GM18907 (cell line): Measurements from ENCODE around the gene MYCBPAP.

ENCODE experiments used
- ATAC-seq: cut with Tn5 transposase; IDR thresholded peaks from one replicate; pipeline ENCODE4 v1.9.1; 2021; ENCODE audit warnings: mild to moderate bottlenecking, moderate library complexity; ENCODE audit not compliant: unreplicated experiment

The MYCBPAP gene

DNA sequence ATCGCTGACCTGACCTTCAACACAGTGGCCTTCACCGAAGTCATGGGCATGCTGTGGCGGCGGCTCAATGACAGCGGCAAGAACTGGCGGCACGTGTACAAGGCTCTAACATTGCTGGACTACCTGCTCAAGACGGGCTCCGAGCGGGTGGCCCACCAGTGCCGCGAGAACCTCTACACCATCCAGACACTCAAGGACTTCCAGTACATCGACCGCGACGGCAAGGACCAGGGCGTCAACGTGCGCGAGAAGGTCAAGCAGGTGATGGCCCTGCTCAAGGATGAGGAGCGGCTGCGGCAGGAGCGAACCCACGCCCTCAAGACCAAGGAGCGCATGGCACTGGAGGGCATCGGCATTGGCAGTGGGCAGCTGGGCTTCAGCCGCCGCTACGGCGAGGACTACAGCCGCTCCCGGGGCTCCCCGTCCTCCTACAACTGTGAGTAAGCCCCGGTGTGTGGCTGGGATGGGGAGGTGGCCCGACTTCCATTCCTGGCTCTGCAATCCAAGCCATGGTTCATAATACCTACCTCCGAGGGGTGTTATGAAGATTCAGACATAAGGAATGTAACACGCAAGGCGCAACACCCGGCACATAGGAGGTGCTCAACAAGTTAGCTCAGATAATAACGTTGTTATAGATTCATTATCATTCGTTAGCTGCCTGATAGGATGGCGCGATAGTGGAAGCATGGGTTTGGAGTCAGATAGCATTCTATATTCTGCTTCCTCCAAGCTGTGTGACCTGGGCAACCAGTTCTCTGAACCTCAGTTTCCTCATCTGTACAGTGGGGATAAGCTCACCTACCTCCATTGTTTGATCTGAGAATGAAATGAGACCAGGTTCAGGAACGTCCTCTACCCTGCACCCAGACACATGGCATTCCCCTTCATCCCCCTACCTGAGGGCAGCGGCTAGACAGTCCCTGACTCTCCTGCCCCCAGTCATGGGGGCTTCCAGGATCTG lies 28.7 kb downstream of the MYCBPAP start:
- ATAC-seq = no peak

- ATAC-seq = no peak
Observed at GRCh38 chr17:50537721-50538548, 29.7 kb downstream of the MYCBPAP start.

DNA sequence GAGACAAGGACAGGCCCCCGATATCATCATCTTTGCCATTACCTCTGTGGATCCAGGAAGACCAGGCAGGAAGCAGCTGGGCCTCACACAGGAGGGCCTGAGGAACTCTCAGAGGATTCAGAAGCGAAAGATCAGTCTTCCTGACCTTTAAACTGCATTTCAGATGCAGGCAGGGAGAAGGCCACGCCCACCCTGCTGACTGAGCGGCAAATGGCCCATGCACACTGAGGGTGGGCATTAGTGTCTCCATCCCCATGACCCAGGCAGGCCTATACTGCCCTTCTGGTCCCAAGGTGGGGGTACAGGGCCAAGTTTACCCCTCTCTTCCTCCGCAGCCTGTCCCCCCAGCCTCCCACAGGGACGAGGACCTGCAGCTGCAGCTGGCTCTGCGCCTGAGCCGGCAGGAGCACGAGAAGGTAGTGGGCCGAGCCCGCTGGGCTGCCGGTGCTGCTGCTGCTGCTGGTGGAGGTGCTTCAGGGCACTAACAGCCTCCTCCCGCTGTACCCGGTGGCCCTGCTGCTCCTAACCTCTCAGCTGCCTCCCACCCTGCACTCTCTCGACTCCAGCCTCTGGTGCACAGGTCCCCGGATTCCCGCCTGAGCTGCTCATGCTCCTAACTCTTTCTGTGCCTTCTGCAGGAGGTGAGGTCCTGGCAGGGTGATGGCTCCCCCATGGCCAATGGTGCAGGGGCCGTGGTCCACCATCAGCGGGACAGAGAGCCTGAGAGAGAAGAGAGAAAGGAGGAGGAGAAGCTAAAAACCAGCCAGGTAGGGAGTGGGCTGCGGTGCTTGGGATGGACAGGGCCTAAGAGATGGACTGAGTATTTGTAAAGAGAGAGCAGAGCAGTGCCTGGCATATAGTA lies 30.5 kb downstream of the MYCBPAP start:
- ATAC-seq = no peak

GRCh38 chr17:50539762-50540559 lies 31.7 kb downstream of the MYCBPAP start:
- ATAC-seq = no peak

DNA sequence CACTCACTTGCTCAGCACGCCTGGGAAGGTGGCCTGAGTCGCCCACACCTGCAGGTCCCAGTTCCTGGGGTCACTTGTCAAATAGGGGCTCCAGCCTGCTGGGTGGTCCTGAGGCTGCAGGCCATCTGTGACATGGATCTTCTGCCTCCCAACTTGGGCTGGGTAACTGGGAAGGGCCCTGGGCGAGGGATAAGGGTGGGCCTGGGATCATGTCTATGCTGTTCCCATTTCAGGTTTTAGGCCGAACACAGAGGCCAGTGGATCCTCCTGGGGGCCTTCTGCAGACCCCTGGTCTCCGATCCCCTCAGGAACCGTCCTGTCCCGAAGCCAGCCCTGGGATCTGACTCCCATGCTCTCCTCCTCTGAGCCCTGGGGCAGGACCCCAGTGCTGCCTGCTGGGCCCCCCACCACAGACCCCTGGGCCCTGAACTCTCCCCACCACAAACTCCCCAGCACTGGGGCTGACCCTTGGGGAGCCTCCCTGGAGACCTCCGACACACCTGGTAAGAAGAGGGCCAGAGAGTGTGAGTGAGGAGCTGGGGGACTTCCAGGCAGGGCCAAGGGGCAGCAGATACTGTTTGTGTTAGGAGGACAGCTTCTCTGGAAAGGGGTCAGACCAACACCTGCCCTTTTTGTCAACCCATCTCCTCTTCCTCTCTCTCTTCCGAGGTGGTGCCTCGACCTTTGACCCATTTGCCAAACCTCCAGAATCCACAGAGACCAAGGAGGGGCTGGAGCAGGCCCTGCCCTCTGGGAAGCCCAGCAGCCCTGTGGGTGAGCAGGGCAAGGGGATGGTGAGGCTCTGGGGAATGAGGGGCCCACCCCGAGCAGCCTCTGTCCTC lies 32.5 kb downstream of the MYCBPAP start:
- ATAC-seq = no peak

DNA sequence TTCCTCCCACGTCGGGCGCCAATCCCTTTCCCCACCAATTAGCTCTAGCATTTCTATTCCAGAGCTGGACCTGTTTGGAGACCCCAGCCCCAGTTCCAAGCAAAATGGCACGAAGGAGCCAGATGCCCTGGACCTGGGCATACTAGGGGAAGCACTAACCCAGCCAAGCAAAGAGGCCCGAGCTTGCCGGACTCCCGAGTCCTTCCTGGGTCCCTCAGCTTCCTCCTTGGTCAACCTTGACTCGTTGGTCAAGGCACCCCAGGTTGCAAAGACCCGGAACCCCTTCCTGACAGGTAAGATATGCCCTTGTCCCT lies 33.1 kb downstream of the MYCBPAP start:
- ATAC-seq = no peak

DNA sequence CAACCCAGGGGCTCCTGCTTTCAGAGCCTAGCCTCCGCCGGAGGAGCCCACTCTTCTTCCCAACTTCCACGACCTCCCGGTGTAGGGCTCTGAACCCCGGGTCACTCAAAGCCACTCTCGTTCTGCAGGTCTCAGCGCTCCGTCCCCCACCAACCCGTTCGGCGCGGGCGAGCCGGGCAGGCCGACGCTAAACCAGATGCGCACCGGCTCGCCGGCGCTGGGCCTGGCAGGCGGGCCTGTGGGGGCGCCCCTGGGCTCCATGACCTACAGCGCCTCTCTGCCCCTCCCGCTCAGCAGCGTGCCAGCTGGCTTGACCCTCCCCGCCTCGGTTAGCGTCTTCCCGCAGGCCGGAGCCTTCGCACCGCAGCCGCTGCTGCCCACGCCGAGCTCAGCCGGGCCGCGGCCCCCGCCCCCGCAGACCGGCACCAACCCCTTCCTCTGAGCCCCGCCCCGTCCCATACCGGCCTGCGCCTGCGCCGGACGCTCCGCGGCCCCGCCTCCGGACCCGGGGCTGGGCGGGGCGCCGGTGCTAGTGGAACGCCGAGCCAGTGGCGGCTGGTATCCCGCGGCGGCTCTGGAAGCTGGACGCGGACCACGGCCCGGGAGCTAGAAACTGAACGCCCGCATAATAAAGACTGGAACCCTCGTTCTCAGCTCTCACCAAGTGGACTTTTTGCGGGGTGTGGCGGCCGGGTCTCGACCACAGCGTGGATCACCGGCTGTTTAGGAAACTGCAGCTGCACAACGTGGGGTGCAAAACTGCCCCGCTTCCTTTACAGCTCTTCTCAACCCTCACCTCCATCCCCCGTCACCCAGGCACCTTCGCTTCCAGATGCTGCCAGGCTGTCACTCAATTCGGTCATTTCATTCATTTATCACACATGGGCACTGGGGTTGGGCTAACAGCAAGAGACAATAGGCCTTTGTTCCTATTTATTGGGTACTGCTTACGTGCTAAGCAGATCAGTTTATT lies 33.8 kb downstream of the MYCBPAP start:
- peak; percentile 72 for ATAC-seq

GRCh38 chr17:50542795-50543774 lies 34.8 kb downstream of the MYCBPAP start:
- no peak for ATAC-seq

DNA sequence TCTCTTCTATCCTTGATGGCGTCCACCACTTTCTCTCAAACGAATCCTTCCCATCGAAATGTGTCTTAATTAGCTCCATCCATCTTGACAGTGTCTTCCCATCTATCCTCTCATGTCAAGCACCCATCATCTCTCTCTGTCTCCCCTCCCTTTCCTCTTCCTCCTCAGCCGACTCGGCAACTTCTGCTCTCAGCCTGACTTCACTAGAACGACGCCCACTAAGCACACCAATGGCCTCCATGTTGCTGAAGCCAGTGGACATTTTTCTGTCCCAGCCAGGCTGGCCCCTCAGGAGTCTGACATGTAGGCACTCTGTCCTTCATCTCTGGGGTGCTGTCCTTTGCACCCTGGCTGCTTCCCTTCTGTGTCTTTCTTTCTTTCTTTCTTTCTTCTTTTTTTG lies 36.3 kb downstream of the MYCBPAP start:
- no peak for ATAC-seq

GRCh38 chr17:50545311-50545710 lies 37.1 kb downstream of the MYCBPAP start:
- ATAC-seq = no peak

GRCh38 chr17:50546701-50547034 lies 38.4 kb downstream of the MYCBPAP start:
- no peak for ATAC-seq

DNA sequence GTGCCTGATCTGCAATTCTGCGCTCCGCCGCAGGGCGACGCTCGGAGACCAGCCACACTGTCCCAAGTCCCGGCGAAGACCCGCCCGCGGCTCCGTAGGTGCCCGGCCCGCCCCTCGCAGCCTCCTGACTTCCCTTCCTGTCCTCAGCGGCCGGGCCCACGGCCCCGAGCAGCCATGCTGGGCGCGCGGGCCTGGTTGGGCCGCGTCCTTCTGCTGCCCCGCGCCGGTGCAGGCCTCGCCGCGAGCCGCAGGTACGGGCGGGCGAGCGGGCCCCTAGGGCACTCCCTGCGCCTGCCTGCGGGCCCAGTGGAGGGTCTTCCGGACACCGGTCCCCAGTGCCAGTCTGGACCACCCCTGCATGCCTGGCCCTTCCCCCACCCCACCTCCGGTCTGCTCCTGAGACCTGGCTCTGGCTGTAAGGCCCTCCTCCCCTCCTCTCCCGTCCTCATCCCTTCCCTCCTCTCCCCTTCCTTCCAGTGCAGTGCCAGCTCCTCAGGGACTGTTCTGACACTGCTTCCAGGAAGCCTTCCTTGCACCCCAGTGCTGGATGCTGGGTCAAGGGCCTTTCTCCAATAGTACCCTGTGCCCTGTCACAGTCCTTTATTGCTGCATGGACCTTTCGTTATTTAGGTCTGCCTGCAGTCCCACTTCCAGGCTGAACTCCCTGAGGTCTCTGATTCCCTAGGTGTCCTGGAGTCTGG lies 38.9 kb downstream of the MYCBPAP start, which contains the start of gene SPATA20:
TSS of gene SPATA20 (plus strand) at position 140 of the 701 bp plus-strand sequence. CDS start at position 175, 35 bp downstream.
- peak; percentile 71 for ATAC-seq

- no peak for ATAC-seq
Observed at GRCh38 chr17:50547736-50548083, 39.5 kb downstream of the MYCBPAP start.

- ATAC-seq = no peak
Observed at GRCh38 chr17:50548831-50549230, 40.6 kb downstream of the MYCBPAP start.

DNA sequence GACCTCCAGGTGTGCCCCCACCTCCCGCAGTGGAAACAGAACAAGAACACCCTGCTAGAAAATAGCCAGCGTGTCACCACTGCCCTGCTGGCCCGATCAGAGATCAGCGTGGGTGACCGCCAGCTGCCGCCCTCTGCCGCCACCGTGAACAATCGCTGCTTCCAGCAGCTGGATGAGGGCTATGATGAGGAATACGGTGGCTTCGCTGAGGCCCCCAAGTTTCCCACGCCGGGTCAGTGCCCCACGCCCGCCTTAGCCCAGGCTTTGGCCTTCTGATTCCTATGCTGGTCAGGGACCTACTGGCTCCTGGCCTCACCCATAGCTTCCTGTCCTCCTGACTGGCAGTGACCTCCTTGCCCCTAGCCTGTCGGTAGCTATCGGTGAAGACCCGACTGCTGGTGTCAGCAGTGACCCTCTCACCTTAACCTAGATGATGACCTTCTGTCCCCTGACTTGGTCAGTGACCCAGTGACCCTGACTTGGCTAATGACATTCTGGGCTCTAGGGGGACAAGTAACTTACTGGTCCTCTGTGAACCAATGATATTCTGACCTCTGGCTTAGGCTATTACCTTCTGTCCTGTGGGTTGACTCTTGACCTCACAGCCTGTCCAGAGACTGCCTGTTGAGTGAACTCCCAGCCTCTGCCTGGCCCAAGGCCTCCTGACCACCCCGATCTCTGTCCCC lies 41.2 kb downstream of the MYCBPAP start:
- ATAC-seq = no peak

DNA sequence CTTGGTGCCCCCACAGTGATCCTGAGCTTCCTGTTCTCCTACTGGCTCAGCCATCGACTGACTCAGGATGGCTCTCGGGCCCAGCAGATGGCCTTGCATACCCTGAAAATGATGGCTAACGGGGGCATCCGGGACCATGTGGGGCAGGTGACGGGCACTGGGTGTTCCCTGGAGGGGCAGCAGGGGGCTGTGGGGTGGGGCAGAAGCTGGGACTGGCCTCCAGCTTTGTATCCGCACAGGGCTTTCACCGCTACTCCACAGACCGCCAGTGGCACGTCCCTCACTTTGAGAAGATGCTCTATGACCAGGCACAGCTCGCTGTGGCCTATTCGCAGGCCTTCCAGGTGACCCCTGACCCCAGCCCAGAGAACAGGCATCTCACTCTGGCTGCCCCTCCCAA lies 41.7 kb downstream of the MYCBPAP start:
- no peak for ATAC-seq
